HEK293 (cell line): ENCODE measurements around the gene THUMPD2.

Experiments
- BCL11A ChIP-seq: fragments of 450-650 bp; formaldehyde crosslinking; IDR thresholded peaks from 2 replicates; pipeline ENCODE4 v1.5.1; 2016; ENCODE audit warnings: low read depth, missing biosample characterization, missing genetic modification characterization
- MYNN ChIP-seq: fragments of 450-650 bp; formaldehyde crosslinking; IDR thresholded peaks from 2 replicates; pipeline ENCODE4 v1.5.1; 2016; ENCODE audit warnings: missing biosample characterization, missing genetic modification characterization, borderline replicate concordance
- MZF1 ChIP-seq: fragments of 450-650 bp; formaldehyde crosslinking; IDR thresholded peaks from 2 replicates; pipeline ENCODE4 v1.5.1; 2017; ENCODE audit warnings: missing biosample characterization, missing genetic modification characterization, borderline replicate concordance
- SP2 ChIP-seq: fragments of 450-650 bp; formaldehyde crosslinking; IDR thresholded peaks from 2 replicates; pipeline ENCODE4 v1.5.1; 2016; ENCODE audit warnings: missing biosample characterization, missing genetic modification characterization
- YY1 ChIP-seq: fragments of 450-650 bp; formaldehyde crosslinking; IDR thresholded peaks from 2 replicates; pipeline ENCODE4 v1.5.1; 2018; ENCODE audit warnings: missing biosample characterization, missing genetic modification characterization
- ZBTB1 ChIP-seq: fragments of 450-650 bp; formaldehyde crosslinking; IDR thresholded peaks from 2 replicates; pipeline ENCODE4 v1.5.1; 2016; ENCODE audit warnings: missing biosample characterization, missing genetic modification characterization
- ZNF433 ChIP-seq: fragments of 450-650 bp; formaldehyde crosslinking; IDR thresholded peaks from 2 replicates; pipeline ENCODE4 v1.5.1; 2016; ENCODE audit warnings: missing biosample characterization, missing genetic modification characterization, low read depth
- ZNF621 ChIP-seq: fragments of 450-650 bp; formaldehyde crosslinking; IDR thresholded peaks from 2 replicates; pipeline ENCODE4 v1.5.1; 2017; ENCODE audit warnings: missing biosample characterization, missing genetic modification characterization
- TF ChIP-seq, protein P1 (sequence below): fragments of 450-650 bp; formaldehyde crosslinking; IDR thresholded peaks from 2 replicates; pipeline ENCODE4 v1.5.1; 2016; ENCODE audit warnings: missing biosample characterization, missing genetic modification characterization
- TF ChIP-seq, protein P2 (sequence below): IDR thresholded peaks from 2 replicates; pipeline ENCODE4 v1.6.1; 2011; ENCODE audit warnings: mild to moderate bottlenecking, low read depth, low read length, borderline replicate concordance
- TF ChIP-seq, protein P3 (sequence below): fragments of 450-650 bp; formaldehyde crosslinking; IDR thresholded peaks from 2 replicates; pipeline ENCODE4 v1.5.1; 2016; ENCODE audit warnings: missing biosample characterization, missing genetic modification characterization
- TF ChIP-seq, protein P4 (sequence below): fragments of 450-650 bp; formaldehyde crosslinking; IDR thresholded peaks from 2 replicates; pipeline ENCODE4 v1.5.1; 2016; ENCODE audit warnings: missing biosample characterization, missing genetic modification characterization
- TF ChIP-seq, protein P5 (sequence below): fragments of 450-650 bp; formaldehyde crosslinking; optimal IDR thresholded peaks from 2 replicates; pipeline ENCODE3; 2016; ENCODE audit warnings: missing biosample characterization, mild to moderate bottlenecking, missing genetic modification characterization
- TF ChIP-seq, protein P6 (sequence below): sonication (generic); formaldehyde crosslinking; IDR thresholded peaks from 2 replicates; pipeline ENCODE4 v1.8.1; 2022; ENCODE audit warnings: mild to moderate bottlenecking, moderate library complexity, missing genetic modification reagents

DNA sequence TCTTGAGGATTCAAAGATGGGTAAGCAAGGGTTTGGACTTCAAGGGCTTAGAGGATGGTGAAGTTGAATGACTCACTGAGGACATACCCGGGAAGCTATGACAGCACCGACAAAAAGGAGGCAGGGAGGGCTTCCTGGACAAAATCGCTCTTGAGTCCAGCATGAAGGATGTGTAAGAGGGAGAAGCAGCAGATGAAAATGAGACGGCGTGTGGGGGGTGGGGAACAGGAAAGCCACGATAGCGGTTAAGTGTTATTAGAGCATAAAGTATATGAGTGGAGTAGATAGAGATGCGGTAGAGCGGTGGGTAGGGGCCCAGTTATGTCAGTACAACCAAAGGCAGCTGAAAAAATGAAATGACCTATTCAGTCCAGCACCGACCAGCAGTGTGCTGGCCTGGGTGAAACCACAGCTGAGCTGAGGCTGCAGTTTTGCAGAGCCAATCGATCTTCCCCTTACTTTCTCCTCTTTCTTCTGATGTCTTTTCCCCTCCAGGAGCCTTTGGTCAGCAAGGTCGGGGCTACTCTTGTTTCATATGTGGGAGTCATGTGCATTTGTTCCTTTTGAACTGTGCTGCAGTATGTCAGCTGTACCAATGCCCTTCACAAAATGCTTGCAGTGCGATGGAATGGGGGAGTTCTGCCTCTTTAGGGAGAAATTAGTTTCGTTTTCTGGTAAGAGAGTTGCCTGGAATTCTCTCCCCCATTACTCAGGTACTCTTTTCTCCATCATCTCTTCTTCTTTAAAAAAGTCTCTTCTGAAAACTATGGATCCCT is 2.0 kb upstream of the THUMPD2 start:
- no peak for TF ChIP-seq BCL11A (tag by site-specific recombination)
- TF ChIP-seq, protein P1, sequence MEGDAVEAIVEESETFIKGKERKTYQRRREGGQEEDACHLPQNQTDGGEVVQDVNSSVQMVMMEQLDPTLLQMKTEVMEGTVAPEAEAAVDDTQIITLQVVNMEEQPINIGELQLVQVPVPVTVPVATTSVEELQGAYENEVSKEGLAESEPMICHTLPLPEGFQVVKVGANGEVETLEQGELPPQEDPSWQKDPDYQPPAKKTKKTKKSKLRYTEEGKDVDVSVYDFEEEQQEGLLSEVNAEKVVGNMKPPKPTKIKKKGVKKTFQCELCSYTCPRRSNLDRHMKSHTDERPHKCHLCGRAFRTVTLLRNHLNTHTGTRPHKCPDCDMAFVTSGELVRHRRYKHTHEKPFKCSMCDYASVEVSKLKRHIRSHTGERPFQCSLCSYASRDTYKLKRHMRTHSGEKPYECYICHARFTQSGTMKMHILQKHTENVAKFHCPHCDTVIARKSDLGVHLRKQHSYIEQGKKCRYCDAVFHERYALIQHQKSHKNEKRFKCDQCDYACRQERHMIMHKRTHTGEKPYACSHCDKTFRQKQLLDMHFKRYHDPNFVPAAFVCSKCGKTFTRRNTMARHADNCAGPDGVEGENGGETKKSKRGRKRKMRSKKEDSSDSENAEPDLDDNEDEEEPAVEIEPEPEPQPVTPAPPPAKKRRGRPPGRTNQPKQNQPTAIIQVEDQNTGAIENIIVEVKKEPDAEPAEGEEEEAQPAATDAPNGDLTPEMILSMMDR (tag by site-specific recombination) = no peak
- no peak for TF ChIP-seq YY1 (tag by site-specific recombination)
- TF ChIP-seq, protein P2, sequence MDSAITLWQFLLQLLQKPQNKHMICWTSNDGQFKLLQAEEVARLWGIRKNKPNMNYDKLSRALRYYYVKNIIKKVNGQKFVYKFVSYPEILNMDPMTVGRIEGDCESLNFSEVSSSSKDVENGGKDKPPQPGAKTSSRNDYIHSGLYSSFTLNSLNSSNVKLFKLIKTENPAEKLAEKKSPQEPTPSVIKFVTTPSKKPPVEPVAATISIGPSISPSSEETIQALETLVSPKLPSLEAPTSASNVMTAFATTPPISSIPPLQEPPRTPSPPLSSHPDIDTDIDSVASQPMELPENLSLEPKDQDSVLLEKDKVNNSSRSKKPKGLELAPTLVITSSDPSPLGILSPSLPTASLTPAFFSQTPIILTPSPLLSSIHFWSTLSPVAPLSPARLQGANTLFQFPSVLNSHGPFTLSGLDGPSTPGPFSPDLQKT = no peak
- TF ChIP-seq, protein P3, sequence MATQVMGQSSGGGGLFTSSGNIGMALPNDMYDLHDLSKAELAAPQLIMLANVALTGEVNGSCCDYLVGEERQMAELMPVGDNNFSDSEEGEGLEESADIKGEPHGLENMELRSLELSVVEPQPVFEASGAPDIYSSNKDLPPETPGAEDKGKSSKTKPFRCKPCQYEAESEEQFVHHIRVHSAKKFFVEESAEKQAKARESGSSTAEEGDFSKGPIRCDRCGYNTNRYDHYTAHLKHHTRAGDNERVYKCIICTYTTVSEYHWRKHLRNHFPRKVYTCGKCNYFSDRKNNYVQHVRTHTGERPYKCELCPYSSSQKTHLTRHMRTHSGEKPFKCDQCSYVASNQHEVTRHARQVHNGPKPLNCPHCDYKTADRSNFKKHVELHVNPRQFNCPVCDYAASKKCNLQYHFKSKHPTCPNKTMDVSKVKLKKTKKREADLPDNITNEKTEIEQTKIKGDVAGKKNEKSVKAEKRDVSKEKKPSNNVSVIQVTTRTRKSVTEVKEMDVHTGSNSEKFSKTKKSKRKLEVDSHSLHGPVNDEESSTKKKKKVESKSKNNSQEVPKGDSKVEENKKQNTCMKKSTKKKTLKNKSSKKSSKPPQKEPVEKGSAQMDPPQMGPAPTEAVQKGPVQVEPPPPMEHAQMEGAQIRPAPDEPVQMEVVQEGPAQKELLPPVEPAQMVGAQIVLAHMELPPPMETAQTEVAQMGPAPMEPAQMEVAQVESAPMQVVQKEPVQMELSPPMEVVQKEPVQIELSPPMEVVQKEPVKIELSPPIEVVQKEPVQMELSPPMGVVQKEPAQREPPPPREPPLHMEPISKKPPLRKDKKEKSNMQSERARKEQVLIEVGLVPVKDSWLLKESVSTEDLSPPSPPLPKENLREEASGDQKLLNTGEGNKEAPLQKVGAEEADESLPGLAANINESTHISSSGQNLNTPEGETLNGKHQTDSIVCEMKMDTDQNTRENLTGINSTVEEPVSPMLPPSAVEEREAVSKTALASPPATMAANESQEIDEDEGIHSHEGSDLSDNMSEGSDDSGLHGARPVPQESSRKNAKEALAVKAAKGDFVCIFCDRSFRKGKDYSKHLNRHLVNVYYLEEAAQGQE (tag by site-specific recombination) = no peak
- no peak for TF ChIP-seq MZF1
- TF ChIP-seq MYNN = no peak
- TF ChIP-seq ZBTB1 (tag by site-specific recombination) = no peak
- TF ChIP-seq, protein P4, sequence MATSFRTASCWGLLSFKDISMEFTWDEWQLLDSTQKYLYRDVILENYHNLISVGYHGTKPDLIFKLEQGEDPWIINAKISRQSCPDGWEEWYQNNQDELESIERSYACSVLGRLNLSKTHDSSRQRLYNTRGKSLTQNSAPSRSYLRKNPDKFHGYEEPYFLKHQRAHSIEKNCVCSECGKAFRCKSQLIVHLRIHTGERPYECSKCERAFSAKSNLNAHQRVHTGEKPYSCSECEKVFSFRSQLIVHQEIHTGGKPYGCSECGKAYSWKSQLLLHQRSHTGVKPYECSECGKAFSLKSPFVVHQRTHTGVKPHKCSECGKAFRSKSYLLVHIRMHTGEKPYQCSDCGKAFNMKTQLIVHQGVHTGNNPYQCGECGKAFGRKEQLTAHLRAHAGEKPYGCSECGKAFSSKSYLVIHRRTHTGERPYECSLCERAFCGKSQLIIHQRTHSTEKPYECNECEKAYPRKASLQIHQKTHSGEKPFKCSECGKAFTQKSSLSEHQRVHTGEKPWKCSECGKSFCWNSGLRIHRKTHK (tag by site-specific recombination) = no peak
- TF ChIP-seq ZNF433 = no peak
- TF ChIP-seq, protein P5, sequence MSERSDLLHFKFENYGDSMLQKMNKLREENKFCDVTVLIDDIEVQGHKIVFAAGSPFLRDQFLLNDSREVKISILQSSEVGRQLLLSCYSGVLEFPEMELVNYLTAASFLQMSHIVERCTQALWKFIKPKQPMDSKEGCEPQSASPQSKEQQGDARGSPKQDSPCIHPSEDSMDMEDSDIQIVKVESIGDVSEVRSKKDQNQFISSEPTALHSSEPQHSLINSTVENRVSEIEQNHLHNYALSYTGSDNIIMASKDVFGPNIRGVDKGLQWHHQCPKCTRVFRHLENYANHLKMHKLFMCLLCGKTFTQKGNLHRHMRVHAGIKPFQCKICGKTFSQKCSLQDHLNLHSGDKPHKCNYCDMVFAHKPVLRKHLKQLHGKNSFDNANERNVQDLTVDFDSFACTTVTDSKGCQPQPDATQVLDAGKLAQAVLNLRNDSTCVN (tag by site-specific recombination) = no peak
- TF ChIP-seq, protein P6, sequence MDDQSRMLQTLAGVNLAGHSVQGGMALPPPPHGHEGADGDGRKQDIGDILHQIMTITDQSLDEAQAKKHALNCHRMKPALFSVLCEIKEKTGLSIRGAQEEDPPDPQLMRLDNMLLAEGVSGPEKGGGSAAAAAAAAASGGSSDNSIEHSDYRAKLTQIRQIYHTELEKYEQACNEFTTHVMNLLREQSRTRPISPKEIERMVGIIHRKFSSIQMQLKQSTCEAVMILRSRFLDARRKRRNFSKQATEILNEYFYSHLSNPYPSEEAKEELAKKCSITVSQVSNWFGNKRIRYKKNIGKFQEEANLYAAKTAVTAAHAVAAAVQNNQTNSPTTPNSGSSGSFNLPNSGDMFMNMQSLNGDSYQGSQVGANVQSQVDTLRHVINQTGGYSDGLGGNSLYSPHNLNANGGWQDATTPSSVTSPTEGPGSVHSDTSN (CRISPR knock-in tag) = no peak
- TF ChIP-seq SP2 (tag by site-specific recombination) = no peak
- TF ChIP-seq ZNF621 = no peak
